LNCAP (cell line): ENCODE results near the gene CES5A.

ENCODE experiments used
- TF ChIP-seq, protein P1 (sequence below): fragments of 450-650 bp; IDR thresholded peaks from 2 replicates; pipeline ENCODE4 v1.5.1; 2017; ENCODE audit warnings: mild to moderate bottlenecking

Gene CES5A

GRCh38 chr16:55872130-55872529, 3.0 kb downstream of the CES5A start:
- TF ChIP-seq, protein P1, sequence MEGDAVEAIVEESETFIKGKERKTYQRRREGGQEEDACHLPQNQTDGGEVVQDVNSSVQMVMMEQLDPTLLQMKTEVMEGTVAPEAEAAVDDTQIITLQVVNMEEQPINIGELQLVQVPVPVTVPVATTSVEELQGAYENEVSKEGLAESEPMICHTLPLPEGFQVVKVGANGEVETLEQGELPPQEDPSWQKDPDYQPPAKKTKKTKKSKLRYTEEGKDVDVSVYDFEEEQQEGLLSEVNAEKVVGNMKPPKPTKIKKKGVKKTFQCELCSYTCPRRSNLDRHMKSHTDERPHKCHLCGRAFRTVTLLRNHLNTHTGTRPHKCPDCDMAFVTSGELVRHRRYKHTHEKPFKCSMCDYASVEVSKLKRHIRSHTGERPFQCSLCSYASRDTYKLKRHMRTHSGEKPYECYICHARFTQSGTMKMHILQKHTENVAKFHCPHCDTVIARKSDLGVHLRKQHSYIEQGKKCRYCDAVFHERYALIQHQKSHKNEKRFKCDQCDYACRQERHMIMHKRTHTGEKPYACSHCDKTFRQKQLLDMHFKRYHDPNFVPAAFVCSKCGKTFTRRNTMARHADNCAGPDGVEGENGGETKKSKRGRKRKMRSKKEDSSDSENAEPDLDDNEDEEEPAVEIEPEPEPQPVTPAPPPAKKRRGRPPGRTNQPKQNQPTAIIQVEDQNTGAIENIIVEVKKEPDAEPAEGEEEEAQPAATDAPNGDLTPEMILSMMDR = no peak

GRCh38 chr16:55871411-55872038, 3.6 kb downstream of the CES5A start:
- TF ChIP-seq, protein P1 = no peak

DNA sequence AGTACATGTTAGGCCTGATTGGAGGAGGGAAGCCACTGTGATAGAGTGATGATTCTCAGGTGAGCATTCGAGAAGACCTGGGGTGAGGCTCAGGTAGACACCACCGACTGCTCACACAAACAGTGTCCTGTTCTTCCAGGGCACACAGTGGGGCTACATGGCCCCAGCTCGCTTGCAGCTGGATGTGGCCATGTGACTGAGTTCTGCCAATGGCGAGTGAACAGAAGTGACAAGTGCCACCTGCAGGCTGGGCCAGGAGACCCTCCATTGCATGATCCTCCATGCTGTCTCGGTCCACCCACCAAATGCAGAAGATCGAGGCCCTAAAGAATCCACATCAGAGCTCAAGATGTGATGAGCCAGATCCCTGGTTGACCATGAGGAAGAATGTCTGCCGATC, 6.2 kb downstream of the CES5A start:
- TF ChIP-seq, protein P1 = no peak

- TF ChIP-seq, protein P1 = no peak
Measured at GRCh38 chr16:55868137-55868536, 7.0 kb downstream of the CES5A start.

- TF ChIP-seq, protein P1 = no peak
Measured at GRCh38 chr16:55861288-55861687, 13.9 kb downstream of the CES5A start.

- TF ChIP-seq, protein P1 = no peak
Measured at GRCh38 chr16:55856950-55857349, 18.2 kb downstream of the CES5A start.

GRCh38 chr16:55853114-55853513, 22.1 kb downstream of the CES5A start:
- TF ChIP-seq, protein P1 = no peak

GRCh38 chr16:55849536-55849935, 25.6 kb downstream of the CES5A start:
- TF ChIP-seq, protein P1 = no peak
